Mesothelial cell of epicardium (in vitro differentiated cells): ENCODE data around the gene PRMT3. TPM values are rescaled to one million over a fixed set of nuclear protein-coding genes. Genes with fewer than 3 reads are reported as not detected.

Experiments
- DNase-seq, 2 experiments: peaks; one replicate each; pipeline ENCODE4 v3.0.0; 2021; ENCODE audit warnings: low spot score in 2 of 2; ENCODE audit not compliant: unreplicated experiment in 2 of 2
- H3K27ac Mint-ChIP-seq: 2 replicates; pipeline ENCODE4 v1.8.0; 2021; ENCODE audit warnings: mixed read lengths
- H3K27me3 Mint-ChIP-seq: 2 replicates; pipeline ENCODE4 v1.8.0; 2021; ENCODE audit warnings: low read depth, mixed read lengths
- H3K36me3 Mint-ChIP-seq: 2 replicates; pipeline ENCODE4 v1.8.0; 2021; ENCODE audit warnings: mixed read lengths
- H3K4me1 Mint-ChIP-seq: 2 replicates; pipeline ENCODE4 v1.8.0; 2021; ENCODE audit warnings: mixed read lengths
- H3K4me3 Mint-ChIP-seq: 2 replicates; pipeline ENCODE4 v1.8.0; 2021; ENCODE audit warnings: mild to moderate bottlenecking, moderate library complexity, mixed read lengths
- H3K9me3 Mint-ChIP-seq: 2 replicates; pipeline ENCODE4 v1.8.0; 2021; ENCODE audit warnings: mixed read lengths
- CTCF ChIP-seq: fragments of 200-600 bp; sonication (generic); IDR thresholded peaks from one replicate; pipeline ENCODE4 v1.5.0; 2021; ENCODE audit warnings: antibody characterized with exemption; ENCODE audit not compliant: unreplicated experiment
- total RNA-seq: library from RNA; stranded (reverse); gene quantifications from 3 replicates; pipeline ENCODE4 v1.2.1, GENCODE V29; 2021

Gene PRMT3
- total RNA-seq, 1 donor from 2014 or later = 19.2 TPM

GRCh38 chr11:20453657-20454316 lies 66.3 kb downstream of the PRMT3 start:
- no peaks in the 10 kb centered on the region for H3K4me1 Mint-ChIP-seq
- no peak overlapping the region for H3K4me3 Mint-ChIP-seq
- H3K27ac Mint-ChIP-seq = no peak overlapping the region
- no peaks in the 10 kb centered on the region for H3K9me3 Mint-ChIP-seq
- no peaks in the 10 kb centered on the region for H3K27me3 Mint-ChIP-seq
- TF ChIP-seq CTCF = no peak
- H3K36me3 Mint-ChIP-seq = peaks cover 6% of the 10 kb centered on the region
- DNase-seq = no peak

GRCh38 chr11:20457001-20457799 lies 69.7 kb downstream of the PRMT3 start:
- no peak for TF ChIP-seq CTCF
- Mint-ChIP-seq H3K36me3 (peaks cover 6% of the 10 kb centered on the region), H3K9me3 (no peaks in the 10 kb centered on the region), H3K4me3 (no peak overlapping the region), H3K4me1 (peaks cover 3% of the 10 kb centered on the region), H3K27me3 (no peaks in the 10 kb centered on the region), H3K27ac (no peak overlapping the region)
- DNase-seq = no peak

GRCh38 chr11:20457934-20458680 lies 70.6 kb downstream of the PRMT3 start:
- Mint-ChIP-seq H3K9me3 (no peaks in the 10 kb centered on the region), H3K4me1 (peaks cover 3% of the 10 kb centered on the region), H3K4me3 (no peak overlapping the region), H3K27ac (no peak overlapping the region), H3K27me3 (no peaks in the 10 kb centered on the region), H3K36me3 (peaks cover 5% of the 10 kb centered on the region)
- DNase-seq = no peak
- no peak for TF ChIP-seq CTCF

- H3K36me3 Mint-ChIP-seq = peaks cover 8% of the 10 kb centered on the region
- H3K27ac Mint-ChIP-seq = no peak overlapping the region
- peaks cover 3% of the 10 kb centered on the region for H3K4me1 Mint-ChIP-seq
- no peaks in the 10 kb centered on the region for H3K9me3 Mint-ChIP-seq
- no peak for DNase-seq
- no peak for TF ChIP-seq CTCF
- no peak overlapping the region for H3K4me3 Mint-ChIP-seq
- no peaks in the 10 kb centered on the region for H3K27me3 Mint-ChIP-seq
Observed at GRCh38 chr11:20458905-20459632, 71.6 kb downstream of the PRMT3 start.

GRCh38 chr11:20459865-20460264 lies 72.3 kb downstream of the PRMT3 start:
- H3K36me3 Mint-ChIP-seq = peaks cover 12% of the 10 kb centered on the region
- no peaks in the 10 kb centered on the region for H3K9me3 Mint-ChIP-seq
- no peak for TF ChIP-seq CTCF
- no peak for DNase-seq
- no peaks in the 10 kb centered on the region for H3K27me3 Mint-ChIP-seq
- H3K27ac Mint-ChIP-seq = no peak overlapping the region
- H3K4me3 Mint-ChIP-seq = no peak overlapping the region
- peaks cover 3% of the 10 kb centered on the region for H3K4me1 Mint-ChIP-seq
